ENCODE results near the gene MTMR10. TPM values are rescaled to one million over a fixed set of nuclear protein-coding genes. Genes with fewer than 3 reads are reported as not detected.

MTMR10 gene
- total and polyA plus RNA-seq, 4 donors = 9.5 to 52.7 (median 21.4) TPM

- Histone ChIP-seq H3K27ac (ENCODE audit: low read depth in 1 of 2, low read length in 1 of 2) (no peak overlapping the region), H3K4me1 (ENCODE audit: control insufficient read depth in 5 of 5, insufficient read depth in 5 of 5, low read length in 5 of 5) (peaks cover 0 to 9% (median 0%) of the 10 kb centered on the region in 5 donors), H3K9ac (ENCODE audit: insufficient read depth in 1 of 2, low read length in 2 of 2) (no peak overlapping the region), H3K4me3 (no peak overlapping the region), H3K27me3 (ENCODE audit: control insufficient read depth in 3 of 3, insufficient read depth in 3 of 3, low read length in 2 of 3) (no peaks in the 10 kb centered on the region), H3K36me3 (ENCODE audit: control insufficient read depth in 4 of 4, insufficient read depth in 4 of 4, low read length in 4 of 4) (no peaks in the 10 kb centered on the region), H3K9me3 (ENCODE audit: control insufficient read depth in 4 of 4, insufficient read depth in 3 of 4, low read length in 3 of 4) (peaks cover 0 to 3% (median 0%) of the 10 kb centered on the region in 4 donors)
- DNase-seq = no peak
- 43 to 68% methylated on average over 8 of the region's 8 CpGs for WGBS, 2 donors
- ATAC-seq (ENCODE audit: insufficient read depth, low FRiP score) = no peak
- TF ChIP-seq CTCF (IDR thresholded peaks at IDR 0.05; ENCODE audit: control extremely low read depth, extremely low read depth) = no peak
Observed at GRCh38 chr15:31027910-31028578, 36.6 kb upstream of the MTMR10 start.

GRCh38 chr15:31025996-31026395 is 34.6 kb upstream of the MTMR10 start:
- Histone ChIP-seq H3K27ac (ENCODE audit: low read depth in 1 of 2, low read length in 1 of 2) (no peak overlapping the region), H3K4me1 (ENCODE audit: control insufficient read depth in 5 of 5, insufficient read depth in 5 of 5, low read length in 5 of 5) (peaks cover 0 to 7% (median 0%) of the 10 kb centered on the region in 5 donors), H3K9ac (ENCODE audit: insufficient read depth in 1 of 2, low read length in 2 of 2) (no peak overlapping the region), H3K9me3 (ENCODE audit: control insufficient read depth in 4 of 4, insufficient read depth in 3 of 4, low read length in 3 of 4) (peaks cover 0 to 3% (median 0%) of the 10 kb centered on the region in 4 donors), H3K4me3 (no peak overlapping the region), H3K36me3 (ENCODE audit: control insufficient read depth in 4 of 4, insufficient read depth in 4 of 4, low read length in 4 of 4) (no peaks in the 10 kb centered on the region), H3K27me3 (ENCODE audit: control insufficient read depth in 3 of 3, insufficient read depth in 3 of 3, low read length in 2 of 3) (no peaks in the 10 kb centered on the region)
- DNase-seq = no peak
- TF ChIP-seq CTCF (IDR thresholded peaks at IDR 0.05; ENCODE audit: control extremely low read depth, extremely low read depth) = no peak
- ATAC-seq (ENCODE audit: insufficient read depth, low FRiP score) = no peak
- WGBS, 2 donors = 95 to 97% methylated on average over 25 of the region's 25 CpGs

GRCh38 chr15:31024979-31025378 is 33.6 kb upstream of the MTMR10 start:
- ATAC-seq (ENCODE audit: insufficient read depth, low FRiP score) (no peak), DNase-seq (no peak)
- peaks cover 0 to 3% (median 0%) of the 10 kb centered on the region in 4 donors for H3K9me3 ChIP-seq (ENCODE audit: control insufficient read depth in 4 of 4, insufficient read depth in 3 of 4, low read length in 3 of 4)
- TF ChIP-seq CTCF (IDR thresholded peaks at IDR 0.05; ENCODE audit: control extremely low read depth, extremely low read depth) = no peak
- WGBS, 2 donors = 53 to 60% methylated on average over 3 of the region's 3 CpGs
- no peak overlapping the region for H3K9ac ChIP-seq (ENCODE audit: insufficient read depth in 1 of 2, low read length in 2 of 2)
- no peak overlapping the region for H3K4me3 ChIP-seq
- no peak overlapping the region for H3K27ac ChIP-seq (ENCODE audit: low read depth in 1 of 2, low read length in 1 of 2)
- H3K36me3 ChIP-seq (ENCODE audit: control insufficient read depth in 4 of 4, insufficient read depth in 4 of 4, low read length in 4 of 4) = no peaks in the 10 kb centered on the region
- no peaks in the 10 kb centered on the region for H3K27me3 ChIP-seq (ENCODE audit: control insufficient read depth in 3 of 3, insufficient read depth in 3 of 3, low read length in 2 of 3)
- peaks cover 0 to 7% (median 0%) of the 10 kb centered on the region in 5 donors for H3K4me1 ChIP-seq (ENCODE audit: control insufficient read depth in 5 of 5, insufficient read depth in 5 of 5, low read length in 5 of 5)
